H9 (cell line): ENCODE data around the gene TIPRL. TPM values are rescaled to one million over a fixed set of nuclear protein-coding genes. Genes with fewer than 3 reads are reported as not detected.

ENCODE experiments used
- DNase-seq: peaks from one replicate; pipeline ENCODE4 v3.0.0-alpha.2; 2017
- H2AFZ ChIP-seq: one replicate; pipeline ENCODE4 v1.6.1; 2013; ENCODE audit warnings: mild to moderate bottlenecking, low read length, control low read depth, moderate library complexity
- H2AK5ac ChIP-seq: 2 replicates; pipeline ENCODE4 v1.6.1; 2013; ENCODE audit warnings: low read length, control low read depth, mixed read lengths; ENCODE audit not compliant: insufficient read length
- H2BK120ac ChIP-seq: one replicate; pipeline ENCODE4 v1.6.1; 2013; ENCODE audit warnings: low read depth, mild to moderate bottlenecking, low read length, control low read depth, inconsistent platforms; ENCODE audit not compliant: poor library complexity, severe bottlenecking
- H2BK12ac ChIP-seq: 2 replicates; pipeline ENCODE4 v1.6.1; 2013; ENCODE audit warnings: low read length, control low read depth, mixed read lengths, low read depth; ENCODE audit not compliant: insufficient read length
- H2BK15ac ChIP-seq: 2 replicates; pipeline ENCODE4 v1.6.1; 2013; ENCODE audit warnings: low read depth, low read length, control low read depth
- H2BK20ac ChIP-seq: one replicate; pipeline ENCODE4 v1.6.1; 2013; ENCODE audit warnings: low read depth, mild to moderate bottlenecking, low read length, control low read depth, inconsistent platforms; ENCODE audit not compliant: poor library complexity, severe bottlenecking
- H2BK5ac ChIP-seq: 2 replicates; pipeline ENCODE4 v1.6.1; 2013; ENCODE audit warnings: low read length, control low read depth, mixed read lengths; ENCODE audit not compliant: insufficient read length
- H3K14ac ChIP-seq: 2 replicates; pipeline ENCODE4 v1.6.1; 2013; ENCODE audit warnings: low read length, control low read depth; ENCODE audit not compliant: insufficient read depth
- H3K18ac ChIP-seq: 2 replicates; pipeline ENCODE4 v1.6.1; 2013; ENCODE audit warnings: low read depth, mild to moderate bottlenecking, mixed read lengths, low read length, control low read depth; ENCODE audit not compliant: insufficient read length
- H3K23ac ChIP-seq: 2 replicates; pipeline ENCODE4 v1.6.1; 2013; ENCODE audit warnings: low read length, control low read depth, mixed read lengths, low read depth; ENCODE audit not compliant: insufficient read length
- H3K23me2 ChIP-seq: 2 replicates; pipeline ENCODE4 v1.6.1; 2013; ENCODE audit warnings: low read depth, mild to moderate bottlenecking, mixed read lengths, low read length, control low read depth; ENCODE audit not compliant: insufficient read length, poor library complexity, severe bottlenecking
- H3K27ac ChIP-seq: 2 replicates; pipeline ENCODE4 v1.5.1; 2013; ENCODE audit warnings: low read length, control low read depth, mixed read lengths, low read depth; ENCODE audit not compliant: insufficient read length
- H3K27me3 ChIP-seq: 2 replicates; pipeline ENCODE4 v1.6.1; 2013; ENCODE audit warnings: low read length, control low read depth, inconsistent platforms; ENCODE audit not compliant: insufficient read depth
- H3K4ac ChIP-seq: 2 replicates; pipeline ENCODE4 v1.6.1; 2013; ENCODE audit warnings: low read depth, mild to moderate bottlenecking, control low read depth, inconsistent platforms, low read length, moderate library complexity
- H3K4me1 ChIP-seq: 2 replicates; pipeline ENCODE4 v1.6.1; 2013; ENCODE audit warnings: low read length, control low read depth, inconsistent platforms; ENCODE audit not compliant: insufficient read depth
- H3K4me2 ChIP-seq: 2 replicates; pipeline ENCODE4 v1.6.1; 2013; ENCODE audit warnings: low read length, control low read depth, mixed read lengths; ENCODE audit not compliant: insufficient read length, insufficient read depth
- H3K56ac ChIP-seq: 2 replicates; pipeline ENCODE4 v1.6.1; 2013; ENCODE audit warnings: low read depth, mild to moderate bottlenecking, mixed read lengths, low read length, control low read depth; ENCODE audit not compliant: insufficient read length
- H3K79me1 ChIP-seq: 2 replicates; pipeline ENCODE4 v1.6.1; 2013; ENCODE audit warnings: low read depth, mild to moderate bottlenecking, moderate library complexity, low read length, control low read depth, inconsistent platforms; ENCODE audit not compliant: insufficient read depth, poor library complexity, severe bottlenecking
- H3K79me2 ChIP-seq: 2 replicates; pipeline ENCODE4 v1.6.1; 2013; ENCODE audit warnings: low read length, control low read depth, inconsistent platforms; ENCODE audit not compliant: insufficient read depth
- H3K9ac ChIP-seq: 2 replicates; pipeline ENCODE4 v1.6.1; 2013; ENCODE audit warnings: low read length, control low read depth, mixed read lengths; ENCODE audit not compliant: insufficient read length; ENCODE audit errors: extremely low read depth
- H3K9me3 ChIP-seq: one replicate; pipeline ENCODE4 v1.6.1; 2013; ENCODE audit warnings: low read depth, low read length, inconsistent platforms; ENCODE audit not compliant: control insufficient read depth
- H3T11ph ChIP-seq: one replicate; pipeline ENCODE4 v1.6.1; 2013; ENCODE audit warnings: mild to moderate bottlenecking, low read length, control low read depth, inconsistent platforms
- H4K20me1 ChIP-seq: one replicate; pipeline ENCODE4 v1.6.1; 2013; ENCODE audit not compliant: control insufficient read depth, insufficient read length, insufficient read depth
- H4K5ac ChIP-seq: 2 replicates; pipeline ENCODE4 v1.6.1; 2013; ENCODE audit warnings: low read depth, mild to moderate bottlenecking, mixed read lengths, low read length, control low read depth; ENCODE audit not compliant: insufficient read length
- H4K8ac ChIP-seq: replicated peaks from 2 replicates; pipeline ENCODE4 v1.6.1; 2013; ENCODE audit warnings: low read length, control low read depth, mixed read lengths, low read depth; ENCODE audit not compliant: insufficient read length
- H4K91ac ChIP-seq: 2 replicates; pipeline ENCODE4 v1.6.1; 2013; ENCODE audit warnings: low read depth, mild to moderate bottlenecking, moderate library complexity, mixed read lengths, low read length, control low read depth; ENCODE audit not compliant: insufficient read length
- H3K27ac Mint-ChIP-seq, 3 experiments: 2 replicates in 2 of 3; 3 replicates in 1 of 3; pipeline ENCODE4 v1.8.0; 2020 to 2021; ENCODE audit warnings: mixed read lengths in 3 of 3, mild to moderate bottlenecking in 1 of 3, moderate library complexity in 1 of 3
- H3K27me3 Mint-ChIP-seq: 2 replicates; pipeline ENCODE4 v1.8.0; 2021; ENCODE audit warnings: low read depth, mild to moderate bottlenecking, moderate library complexity, mixed read lengths
- H3K36me3 Mint-ChIP-seq, 3 experiments: 2 replicates in 2 of 3; 3 replicates in 1 of 3; pipeline ENCODE4 v1.8.0; 2020 to 2021; ENCODE audit warnings: low read depth in 3 of 3, mixed read lengths in 3 of 3; ENCODE audit not compliant: insufficient read depth in 1 of 3
- H3K4me1 Mint-ChIP-seq, 2 experiments: 2 replicates each; pipeline ENCODE4 v1.8.0; 2020; ENCODE audit warnings: mixed read lengths in 2 of 2
- H3K4me3 Mint-ChIP-seq, 2 experiments: 2 replicates in 1 of 2; 3 replicates in 1 of 2; pipeline ENCODE4 v1.8.0; 2020 to 2021; ENCODE audit warnings: mild to moderate bottlenecking in 2 of 2, mixed read lengths in 2 of 2, moderate library complexity in 1 of 2
- H3K9me3 Mint-ChIP-seq, 2 experiments: 2 replicates in 1 of 2; 3 replicates in 1 of 2; pipeline ENCODE4 v1.8.0; 2020; ENCODE audit warnings: mild to moderate bottlenecking in 2 of 2, mixed read lengths in 2 of 2, moderate library complexity in 1 of 2
- WGBS: extraction: QIAGEN DNeasy Blood & Tissue Kit; methylation state at CpG from one replicate; pipeline ENCODE4 v1.1.7; 2013; ENCODE audit warnings: missing lambda C conversion rate, low lambda C conversion rate, mixed read lengths; ENCODE audit not compliant: insufficient read length; ENCODE audit errors: extremely low coverage; 5-methylcytosine and 5-hydroxymethylcytosine counted together
- total RNA-seq: library from RNA; stranded (reverse); gene quantifications from 2 replicates; pipeline ENCODE4 v1.2.1, GENCODE V29; 2021
- TF ChIP-seq, protein P1 (sequence below): fragments of 200-600 bp; sonication (generic); conservative IDR thresholded peaks from 3 replicates; pipeline ENCODE4 v1.8.0; 2021; ENCODE audit warnings: antibody characterized with exemption, mild to moderate bottlenecking

Gene TIPRL
- total RNA-seq, 1 experiment from 2014 or later, result 24.4 TPM

DNA sequence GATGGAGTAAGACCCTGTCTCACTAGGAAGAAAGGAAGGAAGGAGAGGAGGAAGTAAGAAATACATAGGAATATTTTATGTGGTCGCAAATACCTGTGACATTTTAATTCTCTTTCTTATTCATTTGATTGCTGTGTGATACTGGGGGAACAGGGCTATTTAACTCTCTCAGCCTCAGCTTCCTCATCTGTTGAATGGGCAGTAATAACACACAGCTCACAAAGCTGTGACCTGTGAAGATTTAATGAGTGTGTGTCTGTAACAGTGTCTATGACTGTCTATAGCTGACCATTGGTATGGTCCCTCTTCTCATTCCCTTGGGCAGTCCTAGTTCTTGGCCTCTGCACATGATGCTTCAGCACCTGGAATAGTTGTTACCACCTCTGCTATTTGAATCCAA, 28.5 kb upstream of the TIPRL start:
- WGBS, result no CpG with 5 or more reads among the region's 1 CpG
- Mint-ChIP-seq H3K27ac (no peak overlapping the region), H3K27me3 (no peaks in the 10 kb centered on the region)

More for the DNA sequence above, 28.5 kb upstream of the TIPRL start:
- Histone ChIP-seq H3K27ac (no peak overlapping the region), H2BK120ac (no peak overlapping the region), H3K56ac (no peak overlapping the region), H3K9me3 (no peaks in the 10 kb centered on the region), H2BK15ac (no peak overlapping the region), H2BK20ac (no peak overlapping the region), H2BK5ac (no peak overlapping the region), H2AK5ac (no peak overlapping the region), H2BK12ac (no peak overlapping the region), H3K27me3 (no peaks in the 10 kb centered on the region), H3K4me1 (no peaks in the 10 kb centered on the region), H3K23ac (no peak overlapping the region), H4K5ac (no peak overlapping the region), H3K18ac (no peak overlapping the region), H3K4me2 (no peak overlapping the region), H4K8ac (no peak overlapping the region), H2AFZ (no peak overlapping the region), H3K9ac (no peak overlapping the region), H3T11ph (no peak overlapping the region), H3K4ac (no peak overlapping the region), H3K23me2 (no peaks in the 10 kb centered on the region), H3K14ac (no peak overlapping the region), H3K79me2 (no peaks in the 10 kb centered on the region), H4K20me1 (no peaks in the 10 kb centered on the region), H4K91ac (no peak overlapping the region), H3K79me1 (no peaks in the 10 kb centered on the region)
- H3K36me3 Mint-ChIP-seq, result no peaks in the 10 kb centered on the region
- peaks cover 5 to 6% of the 10 kb centered on the region in 2 experiments for H3K4me1 Mint-ChIP-seq
- DNase-seq, result no peak
- H3K4me3 Mint-ChIP-seq, result no peak overlapping the region
- H3K9me3 Mint-ChIP-seq, result peaks cover 0 to 3% of the 10 kb centered on the region in 2 experiments; a peak in 2 of 5 replicates
- TF ChIP-seq, protein P1, sequence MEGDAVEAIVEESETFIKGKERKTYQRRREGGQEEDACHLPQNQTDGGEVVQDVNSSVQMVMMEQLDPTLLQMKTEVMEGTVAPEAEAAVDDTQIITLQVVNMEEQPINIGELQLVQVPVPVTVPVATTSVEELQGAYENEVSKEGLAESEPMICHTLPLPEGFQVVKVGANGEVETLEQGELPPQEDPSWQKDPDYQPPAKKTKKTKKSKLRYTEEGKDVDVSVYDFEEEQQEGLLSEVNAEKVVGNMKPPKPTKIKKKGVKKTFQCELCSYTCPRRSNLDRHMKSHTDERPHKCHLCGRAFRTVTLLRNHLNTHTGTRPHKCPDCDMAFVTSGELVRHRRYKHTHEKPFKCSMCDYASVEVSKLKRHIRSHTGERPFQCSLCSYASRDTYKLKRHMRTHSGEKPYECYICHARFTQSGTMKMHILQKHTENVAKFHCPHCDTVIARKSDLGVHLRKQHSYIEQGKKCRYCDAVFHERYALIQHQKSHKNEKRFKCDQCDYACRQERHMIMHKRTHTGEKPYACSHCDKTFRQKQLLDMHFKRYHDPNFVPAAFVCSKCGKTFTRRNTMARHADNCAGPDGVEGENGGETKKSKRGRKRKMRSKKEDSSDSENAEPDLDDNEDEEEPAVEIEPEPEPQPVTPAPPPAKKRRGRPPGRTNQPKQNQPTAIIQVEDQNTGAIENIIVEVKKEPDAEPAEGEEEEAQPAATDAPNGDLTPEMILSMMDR, result no peak
